HCT116 (cell line): ENCODE measurements around the gene ECT2.

ENCODE experiments used
- EGR1 ChIP-seq: IDR thresholded peaks from 2 replicates; pipeline ENCODE4 v1.6.1; 2012; ENCODE audit warnings: low read depth
- TF ChIP-seq, protein P1 (sequence below): IDR thresholded peaks from 2 replicates; pipeline ENCODE4 v1.6.1; 2011; ENCODE audit warnings: mild to moderate bottlenecking, low read length, moderate library complexity; ENCODE audit not compliant: insufficient replicate concordance; ENCODE audit errors: extremely low read depth

GRCh38 chr3:172770382-172770781 is 19.9 kb downstream of the ECT2 start:
- TF ChIP-seq, protein P1, sequence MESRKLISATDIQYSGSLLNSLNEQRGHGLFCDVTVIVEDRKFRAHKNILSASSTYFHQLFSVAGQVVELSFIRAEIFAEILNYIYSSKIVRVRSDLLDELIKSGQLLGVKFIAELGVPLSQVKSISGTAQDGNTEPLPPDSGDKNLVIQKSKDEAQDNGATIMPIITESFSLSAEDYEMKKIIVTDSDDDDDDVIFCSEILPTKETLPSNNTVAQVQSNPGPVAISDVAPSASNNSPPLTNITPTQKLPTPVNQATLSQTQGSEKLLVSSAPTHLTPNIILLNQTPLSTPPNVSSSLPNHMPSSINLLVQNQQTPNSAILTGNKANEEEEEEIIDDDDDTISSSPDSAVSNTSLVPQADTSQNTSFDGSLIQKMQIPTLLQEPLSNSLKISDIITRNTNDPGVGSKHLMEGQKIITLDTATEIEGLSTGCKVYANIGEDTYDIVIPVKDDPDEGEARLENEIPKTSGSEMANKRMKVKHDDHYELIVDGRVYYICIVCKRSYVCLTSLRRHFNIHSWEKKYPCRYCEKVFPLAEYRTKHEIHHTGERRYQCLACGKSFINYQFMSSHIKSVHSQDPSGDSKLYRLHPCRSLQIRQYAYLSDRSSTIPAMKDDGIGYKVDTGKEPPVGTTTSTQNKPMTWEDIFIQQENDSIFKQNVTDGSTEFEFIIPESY: no peak
- no peak for TF ChIP-seq EGR1
